GM12872 (cell line): Measurements from ENCODE around the gene HPCAL1.

Experiments used
- TF ChIP-seq, protein P1 (sequence below): IDR thresholded peaks from 3 replicates; pipeline ENCODE4 v1.5.1; 2011; ENCODE audit warnings: low read depth, mild to moderate bottlenecking, low read length, moderate library complexity; ENCODE audit not compliant: insufficient read depth

Gene HPCAL1

DNA sequence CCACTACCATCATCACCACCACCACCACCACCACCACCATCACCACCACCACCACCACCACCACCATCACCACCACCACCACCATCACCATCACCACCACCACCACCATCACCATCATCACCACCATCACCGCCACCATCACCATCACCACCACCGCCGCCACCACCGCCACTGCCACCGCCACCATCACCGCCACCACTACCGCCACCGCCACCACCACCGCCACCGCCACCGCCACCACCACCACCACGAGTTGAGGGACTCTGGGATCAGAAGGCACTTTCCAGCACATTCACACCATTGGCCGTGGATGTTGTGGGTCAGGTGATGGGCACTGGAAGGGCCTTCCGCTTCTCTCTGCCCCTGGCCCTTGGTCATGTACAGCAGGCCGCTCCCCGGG, 96.7 kb downstream of the HPCAL1 start:
- TF ChIP-seq, protein P1, sequence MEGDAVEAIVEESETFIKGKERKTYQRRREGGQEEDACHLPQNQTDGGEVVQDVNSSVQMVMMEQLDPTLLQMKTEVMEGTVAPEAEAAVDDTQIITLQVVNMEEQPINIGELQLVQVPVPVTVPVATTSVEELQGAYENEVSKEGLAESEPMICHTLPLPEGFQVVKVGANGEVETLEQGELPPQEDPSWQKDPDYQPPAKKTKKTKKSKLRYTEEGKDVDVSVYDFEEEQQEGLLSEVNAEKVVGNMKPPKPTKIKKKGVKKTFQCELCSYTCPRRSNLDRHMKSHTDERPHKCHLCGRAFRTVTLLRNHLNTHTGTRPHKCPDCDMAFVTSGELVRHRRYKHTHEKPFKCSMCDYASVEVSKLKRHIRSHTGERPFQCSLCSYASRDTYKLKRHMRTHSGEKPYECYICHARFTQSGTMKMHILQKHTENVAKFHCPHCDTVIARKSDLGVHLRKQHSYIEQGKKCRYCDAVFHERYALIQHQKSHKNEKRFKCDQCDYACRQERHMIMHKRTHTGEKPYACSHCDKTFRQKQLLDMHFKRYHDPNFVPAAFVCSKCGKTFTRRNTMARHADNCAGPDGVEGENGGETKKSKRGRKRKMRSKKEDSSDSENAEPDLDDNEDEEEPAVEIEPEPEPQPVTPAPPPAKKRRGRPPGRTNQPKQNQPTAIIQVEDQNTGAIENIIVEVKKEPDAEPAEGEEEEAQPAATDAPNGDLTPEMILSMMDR: no peak

DNA sequence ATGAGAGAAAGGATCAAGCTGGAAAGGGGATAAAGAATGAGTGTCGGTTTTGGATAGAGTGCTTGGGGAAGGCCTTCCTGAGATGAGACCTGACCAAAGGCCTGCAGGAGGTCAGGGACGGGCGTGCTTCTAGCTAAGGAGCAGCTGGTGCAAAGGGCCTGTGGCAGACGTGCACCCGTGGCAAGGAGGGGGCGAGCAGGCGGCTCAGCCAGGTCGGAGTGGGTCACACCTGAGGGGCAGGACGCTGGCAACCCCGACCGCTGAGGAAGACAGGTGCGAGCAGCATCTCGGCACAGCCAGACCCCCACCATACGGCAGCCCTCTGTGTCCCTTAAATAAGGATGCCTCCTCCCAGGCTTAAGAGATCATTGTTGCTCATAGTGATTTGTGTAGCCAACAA, 97.3 kb downstream of the HPCAL1 start:
- TF ChIP-seq, protein P1: no peak

DNA sequence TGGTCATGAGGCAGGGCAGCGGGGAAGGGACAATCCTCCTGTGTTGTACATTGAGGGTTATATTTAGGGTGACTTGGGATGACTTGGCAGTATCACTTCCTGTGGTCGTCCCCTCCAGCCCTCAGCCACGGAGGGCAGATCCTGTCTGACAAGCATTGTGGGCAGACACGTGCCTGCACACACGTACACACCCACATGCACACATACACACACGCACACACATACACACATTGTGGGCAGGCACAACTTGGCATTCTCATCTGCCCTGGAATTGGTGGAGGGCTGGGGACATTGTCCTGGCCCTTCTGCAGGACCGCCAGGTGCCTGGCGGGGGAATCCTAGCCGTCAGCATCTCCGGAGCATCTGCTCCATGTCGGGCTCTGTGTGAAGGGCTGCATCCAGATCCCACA, 97.9 kb downstream of the HPCAL1 start:
- TF ChIP-seq, protein P1: no peak

DNA sequence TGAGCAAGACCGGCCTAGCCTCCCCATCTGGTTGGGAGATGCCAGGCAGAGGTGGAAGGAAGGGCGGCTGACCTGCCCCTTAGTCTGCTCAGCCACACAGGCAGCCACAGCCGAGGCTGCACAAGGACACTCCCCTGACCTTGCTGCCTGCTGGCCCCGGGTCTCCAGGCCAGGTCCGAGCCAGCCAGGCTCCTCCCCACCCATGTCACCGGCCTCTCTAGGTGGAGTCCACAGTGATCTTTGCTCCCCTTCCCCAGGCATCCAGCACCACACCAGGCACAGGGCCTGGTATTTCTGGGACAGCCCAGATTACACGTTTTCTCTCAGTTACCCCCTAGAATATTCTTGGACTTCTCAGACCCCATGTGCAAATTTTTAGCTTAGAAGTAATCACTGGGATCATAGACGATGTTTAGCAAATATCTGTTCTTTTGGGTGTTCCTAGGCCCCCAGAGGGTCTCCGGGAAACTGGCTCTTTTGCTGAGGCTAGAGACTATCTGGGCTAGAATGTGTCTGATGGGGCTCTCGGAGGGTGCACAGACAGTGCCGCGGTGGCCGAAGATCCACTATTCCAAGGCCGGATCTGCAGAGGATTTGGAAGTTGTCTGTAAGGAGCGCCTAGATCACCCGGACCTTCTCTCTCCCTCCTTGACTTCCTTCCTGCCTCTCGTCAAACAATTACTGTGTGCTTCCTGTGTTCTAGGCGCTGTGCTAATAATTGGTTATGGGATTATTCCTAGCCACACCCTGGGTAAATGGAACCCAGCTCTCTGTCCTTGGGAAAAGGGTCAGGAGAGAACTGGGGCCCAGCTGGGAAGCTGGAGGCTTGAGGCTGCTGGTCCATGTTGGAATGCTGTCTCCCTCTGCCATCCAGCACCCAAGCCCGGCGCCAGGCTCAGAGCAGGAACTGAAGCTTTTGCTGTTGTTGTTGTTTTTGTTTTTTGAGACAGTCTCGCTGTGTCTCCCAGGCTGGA, 98.6 kb downstream of the HPCAL1 start:
- TF ChIP-seq, protein P1: no peak

DNA sequence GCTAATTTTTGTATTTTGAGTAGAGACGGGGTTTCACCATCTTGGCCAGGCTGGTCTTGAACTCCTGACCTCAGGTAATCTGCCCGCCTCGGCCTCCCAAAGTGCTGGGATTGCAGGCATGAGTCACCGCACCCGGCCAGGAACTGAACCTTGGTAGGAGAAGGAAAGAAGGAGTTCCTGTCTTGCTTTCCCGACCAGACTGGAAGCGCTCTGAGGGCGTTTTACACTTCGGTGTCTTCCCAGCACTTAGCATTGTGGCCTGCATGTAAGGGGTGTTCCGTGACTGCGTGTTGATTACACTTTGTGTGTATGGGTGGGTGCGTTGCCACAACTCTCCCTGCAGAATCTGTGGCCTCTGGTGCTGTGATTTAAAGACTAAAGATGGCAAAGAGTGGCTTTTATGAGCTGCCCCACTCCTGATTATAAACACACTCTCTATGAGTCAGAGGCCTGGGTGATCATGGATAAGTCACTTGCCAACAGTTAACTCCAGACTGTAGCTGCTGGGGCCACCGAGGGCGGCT, 99.4 kb downstream of the HPCAL1 start:
- TF ChIP-seq, protein P1: no peak

DNA sequence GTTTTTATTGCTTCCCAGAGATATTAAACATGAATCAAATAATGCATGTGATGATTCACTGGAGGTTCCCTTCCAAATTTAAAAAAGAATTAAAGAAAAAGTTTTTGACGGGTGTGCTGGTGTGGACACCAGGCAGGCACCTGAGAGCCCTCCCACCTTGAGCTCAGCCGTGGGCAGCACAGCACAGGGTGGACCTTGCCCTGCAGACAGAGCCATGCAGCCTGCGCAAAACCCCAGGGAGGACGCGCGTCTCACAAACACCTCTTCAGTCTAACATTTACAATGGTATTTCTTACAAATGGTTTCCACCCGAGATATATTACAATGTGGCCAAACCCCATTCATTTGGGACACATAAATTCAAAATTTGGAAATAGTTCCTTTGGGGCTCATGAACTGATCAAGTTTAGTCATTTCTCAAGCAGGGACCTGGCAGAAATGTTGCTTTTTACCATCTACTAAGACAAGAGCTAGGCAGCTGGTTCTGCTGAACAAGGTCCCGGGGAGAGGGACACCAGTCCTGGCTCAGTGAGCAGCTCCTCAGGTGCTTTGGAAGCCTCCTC, 100.0 kb downstream of the HPCAL1 start:
- TF ChIP-seq, protein P1: no peak

DNA sequence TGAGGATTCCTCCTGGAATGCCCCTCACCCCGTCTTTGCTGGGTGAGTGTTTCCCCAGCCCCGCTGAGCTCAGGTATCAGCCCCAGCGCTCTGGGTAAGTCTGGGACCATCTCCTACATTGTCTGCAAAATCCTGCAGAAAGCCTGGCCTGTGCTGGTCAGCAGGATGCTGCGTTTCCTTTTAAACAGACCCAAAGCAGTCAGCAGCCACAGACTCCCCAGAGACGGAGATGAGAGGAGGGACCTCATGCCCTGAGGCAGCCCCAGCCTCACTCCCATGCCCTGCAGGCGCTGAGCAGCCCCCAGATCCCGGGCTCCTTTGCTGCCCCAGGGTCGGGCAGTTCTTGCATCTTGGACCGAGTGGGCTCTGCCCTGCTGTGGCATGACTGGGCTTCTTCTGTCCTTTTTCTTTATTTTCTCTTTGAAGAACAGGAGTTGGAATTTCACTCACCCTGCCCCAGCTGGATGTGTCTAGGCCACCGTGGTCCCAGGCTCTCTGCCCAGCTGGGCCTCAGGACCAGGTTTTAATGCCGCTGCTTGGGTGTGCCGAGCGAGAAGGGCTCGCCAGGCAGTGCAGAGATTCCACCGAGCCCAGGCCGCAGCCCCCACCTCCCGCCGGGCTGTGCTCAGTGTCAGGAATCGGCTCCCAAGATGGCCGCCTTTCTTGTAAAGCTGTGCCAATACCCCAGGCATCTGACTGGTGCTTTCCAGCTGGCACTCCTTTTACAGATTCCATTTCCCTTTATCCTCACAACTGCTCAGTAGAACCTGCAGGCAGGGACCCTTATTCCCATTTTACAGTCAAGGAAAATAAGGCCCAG, 101.8 kb downstream of the HPCAL1 start:
- TF ChIP-seq, protein P1: no peak
